OCI-LY3 (cell line): Measurements from ENCODE around the gene HOXB3.
"Not testable (repeated sequence)": the region's sequence is repeated elsewhere in the genome, so short reads cannot be mapped to it uniquely, and the experiment has no call there.

ENCODE experiments used
- H2AFZ ChIP-seq: fragments of 200-600, 300-600 bp; shearing (Covaris generic); 2 replicates; pipeline ENCODE4 v1.6.0; 2014; ENCODE audit warnings: antibody characterized with exemption, low read depth, low read length
- H3K27ac ChIP-seq: fragments of 200-600, 300-600 bp; sonication (generic); 2 replicates; pipeline ENCODE4 v1.5.1; 2014; ENCODE audit warnings: mild to moderate bottlenecking, low read length, moderate library complexity, mixed read lengths
- H3K27me3 ChIP-seq: fragments of 200-600, 300-600 bp; sonication (generic); 2 replicates; pipeline ENCODE4 v1.6.1; 2014; ENCODE audit warnings: low read depth, low read length, mixed read lengths
- H3K36me3 ChIP-seq: fragments of 200-600, 300-600 bp; sonication (generic); replicated peaks from 2 replicates; pipeline ENCODE3; 2014; ENCODE audit warnings: low read depth, low read length, mixed read lengths
- H3K4me1 ChIP-seq: fragments of 300-600, 200-600 bp; sonication (generic); 2 replicates; pipeline ENCODE4 v1.6.1; 2014; ENCODE audit warnings: low read length, mixed read lengths
- H3K4me2 ChIP-seq: fragments of 200-600, 300-600 bp; sonication (generic); 2 replicates; pipeline ENCODE4 v1.6.1; 2014; ENCODE audit warnings: low read length, mixed read lengths
- H3K4me3 ChIP-seq: fragments of 300-600, 200-600 bp; sonication (generic); 2 replicates; pipeline ENCODE4 v1.5.1; 2014; ENCODE audit warnings: antibody characterized with exemption, mild to moderate bottlenecking, low read length, moderate library complexity
- H3K79me2 ChIP-seq: fragments of 300-600, 200-600 bp; shearing (Covaris generic); 2 replicates; pipeline ENCODE4 v1.6.1; 2014; ENCODE audit warnings: mild to moderate bottlenecking, low read length, mixed read lengths
- H3K9ac ChIP-seq: fragments of 300-600, 200-600 bp; shearing (Covaris generic); 2 replicates; pipeline ENCODE4 v1.6.0; 2014; ENCODE audit warnings: mild to moderate bottlenecking, low read length, moderate library complexity
- H3K9me3 ChIP-seq: fragments of 200-600, 300-600 bp; shearing (Covaris generic); 2 replicates; pipeline ENCODE4 v1.6.1; 2014; ENCODE audit warnings: low read length, mixed read lengths; ENCODE audit not compliant: insufficient read depth
- H4K20me1 ChIP-seq: fragments of 200-600, 300-600 bp; sonication (generic); 2 replicates; pipeline ENCODE4 v1.6.1; 2016; ENCODE audit warnings: low read length, mixed read lengths; ENCODE audit not compliant: insufficient read depth
- EZH2phosphoT487 ChIP-seq: fragments of 200-600 bp; shearing (Covaris generic); IDR thresholded peaks from 2 replicates; pipeline ENCODE4 v1.6.1; 2018; ENCODE audit warnings: antibody characterized with exemption, mixed run types, low read depth
- TF ChIP-seq, protein P1 (sequence below): fragments of 200-600, 300-600 bp; sonication (generic); IDR thresholded peaks from 2 replicates; pipeline ENCODE4 v1.5.1; 2014; ENCODE audit warnings: antibody characterized with exemption, low read length, low read depth

Gene HOXB3

GRCh38 chr17:48541036-48541576 is 48.9 kb downstream of the HOXB3 start:
- Histone ChIP-seq H3K27me3 (no peaks in the 10 kb centered on the region), H3K4me3 (no peak overlapping the region), H3K4me2 (no peak overlapping the region), H3K9ac (no peak overlapping the region), H4K20me1 (no peaks in the 10 kb centered on the region), H3K79me2 (peaks cover 42% of the 10 kb centered on the region), H3K9me3 (no peaks in the 10 kb centered on the region), H3K36me3 (peaks cover 7% of the 10 kb centered on the region), H3K27ac (no peak overlapping the region), H3K4me1 (peaks cover 19% of the 10 kb centered on the region), H2AFZ (no peak overlapping the region)
- TF ChIP-seq, protein P1, sequence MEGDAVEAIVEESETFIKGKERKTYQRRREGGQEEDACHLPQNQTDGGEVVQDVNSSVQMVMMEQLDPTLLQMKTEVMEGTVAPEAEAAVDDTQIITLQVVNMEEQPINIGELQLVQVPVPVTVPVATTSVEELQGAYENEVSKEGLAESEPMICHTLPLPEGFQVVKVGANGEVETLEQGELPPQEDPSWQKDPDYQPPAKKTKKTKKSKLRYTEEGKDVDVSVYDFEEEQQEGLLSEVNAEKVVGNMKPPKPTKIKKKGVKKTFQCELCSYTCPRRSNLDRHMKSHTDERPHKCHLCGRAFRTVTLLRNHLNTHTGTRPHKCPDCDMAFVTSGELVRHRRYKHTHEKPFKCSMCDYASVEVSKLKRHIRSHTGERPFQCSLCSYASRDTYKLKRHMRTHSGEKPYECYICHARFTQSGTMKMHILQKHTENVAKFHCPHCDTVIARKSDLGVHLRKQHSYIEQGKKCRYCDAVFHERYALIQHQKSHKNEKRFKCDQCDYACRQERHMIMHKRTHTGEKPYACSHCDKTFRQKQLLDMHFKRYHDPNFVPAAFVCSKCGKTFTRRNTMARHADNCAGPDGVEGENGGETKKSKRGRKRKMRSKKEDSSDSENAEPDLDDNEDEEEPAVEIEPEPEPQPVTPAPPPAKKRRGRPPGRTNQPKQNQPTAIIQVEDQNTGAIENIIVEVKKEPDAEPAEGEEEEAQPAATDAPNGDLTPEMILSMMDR = no peak
- TF ChIP-seq EZH2phosphoT487 = no peak

DNA sequence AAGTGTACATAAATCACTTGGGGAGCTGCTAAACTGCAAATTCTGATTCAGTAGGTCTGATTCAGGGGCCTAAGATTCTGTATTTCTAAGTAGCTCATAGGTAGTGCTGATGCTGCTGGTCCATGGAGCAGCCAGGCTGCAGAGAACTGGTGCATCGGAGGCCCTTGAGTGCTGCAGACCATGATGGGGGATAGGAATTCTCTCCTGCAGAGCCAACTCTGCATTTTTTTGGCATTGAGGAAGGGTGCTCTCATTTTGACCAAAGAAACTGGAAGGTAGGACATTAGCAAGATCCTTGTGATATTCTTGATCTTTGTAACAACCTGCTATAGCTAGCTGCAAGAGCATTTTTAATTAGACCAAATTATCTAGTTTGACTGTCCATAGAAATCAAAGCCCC is 49.8 kb downstream of the HOXB3 start:
- Histone ChIP-seq H3K9ac (no peak overlapping the region), H3K9me3 (no peaks in the 10 kb centered on the region), H3K4me1 (peaks cover 12% of the 10 kb centered on the region), H3K36me3 (peaks cover 7% of the 10 kb centered on the region), H3K4me3 (no peak overlapping the region), H4K20me1 (no peaks in the 10 kb centered on the region), H3K79me2 (peaks cover 36% of the 10 kb centered on the region), H3K27ac (no peak overlapping the region), H3K4me2 (no peak overlapping the region), H3K27me3 (no peaks in the 10 kb centered on the region), H2AFZ (no peak overlapping the region)
- TF ChIP-seq, protein P1 = no peak
- TF ChIP-seq EZH2phosphoT487 = no peak

DNA sequence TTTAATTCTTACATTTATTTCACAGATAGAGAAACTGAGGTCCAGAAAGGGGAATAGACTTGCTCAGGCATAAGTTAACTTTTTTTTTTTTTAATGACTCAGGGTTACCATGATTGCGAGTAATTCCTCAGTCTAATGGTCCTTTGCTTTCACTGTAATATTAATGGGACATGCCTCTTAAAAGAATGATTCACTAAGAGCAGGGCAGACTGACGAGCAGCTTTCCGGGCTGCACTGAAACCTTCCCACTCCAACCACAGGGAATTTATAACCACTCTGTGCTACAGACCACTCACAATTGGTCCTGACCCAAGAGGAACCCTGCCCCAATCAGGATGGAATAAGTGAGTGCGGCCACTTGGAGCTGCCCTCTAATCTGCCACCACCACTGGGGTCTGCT is 50.9 kb downstream of the HOXB3 start:
- Histone ChIP-seq H2AFZ (no peak overlapping the region), H3K4me2 (no peak overlapping the region), H4K20me1 (no peaks in the 10 kb centered on the region), H3K9me3 (no peaks in the 10 kb centered on the region), H3K27ac (no peak overlapping the region), H3K4me3 (no peak overlapping the region), H3K9ac (no peak overlapping the region), H3K36me3 (peaks cover 7% of the 10 kb centered on the region), H3K27me3 (no peaks in the 10 kb centered on the region), H3K4me1 (peaks cover 7% of the 10 kb centered on the region), H3K79me2 (peaks cover 25% of the 10 kb centered on the region)
- TF ChIP-seq EZH2phosphoT487 = no peak
- TF ChIP-seq, protein P1 = no peak

DNA sequence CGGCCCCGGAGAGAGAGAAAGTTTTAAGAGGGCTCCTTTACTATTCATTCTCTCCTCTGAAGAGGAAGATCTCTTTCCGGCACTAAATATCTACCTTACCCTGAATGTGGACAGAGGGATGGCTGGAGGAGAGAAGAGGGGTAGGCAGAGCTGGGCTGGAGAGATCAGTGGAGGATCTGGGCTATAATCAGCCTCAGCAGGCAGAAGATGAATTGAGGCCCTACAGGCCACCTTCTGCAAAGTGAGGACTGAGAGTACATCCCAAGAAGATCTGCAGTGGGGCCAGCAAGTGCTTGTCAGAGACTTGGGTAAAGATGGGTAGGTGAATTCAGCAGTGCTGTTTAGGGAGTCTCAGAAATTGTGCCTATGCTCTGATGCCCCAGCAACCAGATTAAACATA is 52.7 kb downstream of the HOXB3 start:
- Histone ChIP-seq H3K9ac (no peak overlapping the region), H3K9me3 (no peaks in the 10 kb centered on the region), H3K4me3 (no peak overlapping the region), H3K4me2 (no peak overlapping the region), H2AFZ (no peak overlapping the region), H3K27ac (no peak overlapping the region), H3K27me3 (no peaks in the 10 kb centered on the region), H3K36me3 (peaks cover 6% of the 10 kb centered on the region), H3K4me1 (peaks cover 6% of the 10 kb centered on the region), H3K79me2 (peaks cover 7% of the 10 kb centered on the region), H4K20me1 (no peaks in the 10 kb centered on the region)
- TF ChIP-seq, protein P1 = no peak
- no peak for TF ChIP-seq EZH2phosphoT487

- not testable (repeated sequence) for H3K9me3 ChIP-seq, H3K4me2 ChIP-seq, H4K20me1 ChIP-seq, H3K27ac ChIP-seq, H3K27me3 ChIP-seq, H2AFZ ChIP-seq, H3K9ac ChIP-seq, H3K4me3 ChIP-seq, H3K79me2 ChIP-seq, H3K36me3 ChIP-seq
- H3K4me1 ChIP-seq = peaks cover 10% of the 10 kb centered on the region
Measured at GRCh38 chr17:48535793-48536559, 54.1 kb downstream of the HOXB3 start.
